B cell (primary cell): ENCODE measurements around the gene PALM2AKAP2. TPM values are rescaled to one million over a fixed set of nuclear protein-coding genes. Genes with fewer than 3 reads are reported as not detected.

Experiments
- ATAC-seq: fragments of 200-7000 bp; cut with Tn5 transposase; one replicate; pipeline ENCODE4 v1.10.0; 2021; ENCODE audit warnings: low read depth, mild to moderate bottlenecking, moderate number of reproducible peaks, moderate library complexity
- CTCF ChIA-PET: fragments of 350-600 bp; sonication (Branson Sonifier 250); formaldehyde crosslinking; loops from one replicate; lab custom pipeline; 2021; ENCODE audit warnings: antibody characterized with exemption, inconsistent platforms; lab: Charles Lee
- POLR2A ChIA-PET: fragments of 350-600 bp; sonication (Branson Sonifier 250); formaldehyde crosslinking; loops from one replicate; lab custom pipeline; 2021; ENCODE audit warnings: antibody characterized with exemption; lab: Charles Lee
- DNase-seq: peaks from one replicate; pipeline ENCODE4 v3.0.0; 2013
- H2AFZ ChIP-seq: 2 replicates; pipeline ENCODE4 v1.6.1; 2012; ENCODE audit warnings: mild to moderate bottlenecking, low read depth, low read length; ENCODE audit not compliant: insufficient read depth, poor library complexity, severe bottlenecking
- H3K27ac ChIP-seq, 2 donors: 1 replicate in 1 of 2; 2 replicates in 1 of 2; pipeline ENCODE4 v1.5.1; 2012 to 2013; ENCODE audit warnings: low read length in 2 of 2, mild to moderate bottlenecking in 2 of 2, moderate library complexity in 1 of 2
- H3K27me3 ChIP-seq, 4 experiments: fragments of 200-600 bp in 1 of 4; sonication (generic) in 1 of 4; replicated peaks in 1 of 4; 1 replicate in 2 of 4; 2 replicates in 2 of 4; pipeline versions ENCODE4 v1.6.1 to v1.7.0; 2013 to 2016; ENCODE audit warnings: low read length in 3 of 4, mild to moderate bottlenecking in 2 of 4, mixed read lengths in 1 of 4, moderate library complexity in 1 of 4; ENCODE audit not compliant: insufficient read depth in 4 of 4, control insufficient read depth in 3 of 4; ENCODE audit errors: control extremely low read depth in 1 of 4
- H3K36me3 ChIP-seq, 2 experiments: replicated peaks in 1 of 2; 1 replicate in 1 of 2; 2 replicates in 1 of 2; pipeline versions ENCODE4 v1.6.1 to v1.7.1; 2013; ENCODE audit warnings: low read length in 1 of 2; ENCODE audit not compliant: insufficient read depth in 2 of 2, control insufficient read depth in 1 of 2; ENCODE audit errors: control extremely low read depth in 1 of 2, extremely low read depth in 1 of 2
- H3K4me1 ChIP-seq, 2 donors: fragments of 200-600 bp in 1 of 2; sonication (generic) in 1 of 2; 1 replicate in 1 of 2; 2 replicates in 1 of 2; pipeline versions ENCODE4 v1.5.1 to v1.6.1; 2013 to 2017; ENCODE audit warnings: low read length in 2 of 2; ENCODE audit not compliant: control insufficient read depth in 2 of 2, insufficient read depth in 2 of 2
- H3K4me2 ChIP-seq: replicated peaks from 2 replicates; pipeline ENCODE3; 2012; ENCODE audit warnings: mild to moderate bottlenecking, low read depth, low read length; ENCODE audit not compliant: poor library complexity, severe bottlenecking
- H3K4me3 ChIP-seq, 5 experiments: fragments of 200-600 bp in 1 of 5; sonication (generic) in 1 of 5; 1 replicate in 3 of 5; 2 replicates in 2 of 5; pipeline versions ENCODE4 v1.5.1 to v1.7.0; 2011 to 2016; ENCODE audit warnings: low read length in 4 of 5, mild to moderate bottlenecking in 4 of 5, low read depth in 2 of 5, control low read depth in 1 of 5, moderate library complexity in 1 of 5; ENCODE audit not compliant: insufficient read depth in 1 of 5; ENCODE audit errors: control extremely low read depth in 1 of 5, extremely low read depth in 1 of 5
- H3K79me2 ChIP-seq: fragments of 200-600 bp; sonication (generic); one replicate; pipeline ENCODE4 v1.6.0; 2016; ENCODE audit warnings: low read length; ENCODE audit not compliant: control insufficient read depth, insufficient read depth
- H3K9ac ChIP-seq: fragments of 200-600 bp; sonication (generic); 2 replicates; pipeline ENCODE4 v1.6.1; 2017; ENCODE audit warnings: mild to moderate bottlenecking, low read length, moderate library complexity
- H3K9me3 ChIP-seq, 3 donors: one replicate each; pipeline versions ENCODE4 v1.6.1 to v1.7.1; 2013; ENCODE audit warnings: low read length in 2 of 3; ENCODE audit not compliant: control insufficient read depth in 2 of 3, insufficient read depth in 1 of 3; ENCODE audit errors: control extremely low read depth in 1 of 3
- H4K20me1 ChIP-seq: 2 replicates; pipeline ENCODE4 v1.6.0; 2012; ENCODE audit warnings: mild to moderate bottlenecking, low read length; ENCODE audit not compliant: insufficient read depth, control insufficient read depth, poor library complexity, severe bottlenecking
- H3K27ac Mint-ChIP-seq: one replicate; pipeline ENCODE4 v1.8.0; 2021; ENCODE audit warnings: mixed read lengths
- H3K27me3 Mint-ChIP-seq: one replicate; pipeline ENCODE4 v1.8.0; 2021; ENCODE audit warnings: mixed read lengths
- H3K4me1 Mint-ChIP-seq: one replicate; pipeline ENCODE4 v1.8.0; 2021; ENCODE audit warnings: mixed read lengths
- H3K4me3 Mint-ChIP-seq: one replicate; pipeline ENCODE4 v1.8.0; 2021; ENCODE audit warnings: mixed read lengths
- H3K9me3 Mint-ChIP-seq: one replicate; pipeline ENCODE4 v1.8.0; 2022; ENCODE audit warnings: mixed read lengths; ENCODE audit not compliant: insufficient read depth
- CTCF ChIP-seq: fragments of 200-600 bp; IDR thresholded peaks from one replicate; pipeline ENCODE4 v1.8.0; 2022; ENCODE audit warnings: antibody characterized with exemption, mild to moderate bottlenecking
- EZH2 ChIP-seq: IDR thresholded peaks from 2 replicates; pipeline ENCODE4 v1.6.1; 2012; ENCODE audit warnings: borderline replicate concordance, low read depth, mild to moderate bottlenecking, moderate library complexity, low read length; ENCODE audit not compliant: insufficient read depth, poor library complexity, severe bottlenecking
- WGBS: methylation state at CpG from one replicate; pipeline ENCODE4 v1.1.5; 2013; ENCODE audit warnings: missing lambda C conversion rate; ENCODE audit not compliant: insufficient coverage; 5-methylcytosine and 5-hydroxymethylcytosine counted together
- intact Hi-C: fragments of 100-400 bp; cut with micrococcal nuclease; formaldehyde crosslinking; loops from one replicate; pipeline ENCODE4 v1.10.0; 2022
- polyA plus RNA-seq: library from polyadenylated mRNA; depleted of rRNA; stranded (reverse); fragments of >200 nt; gene quantifications from 2 replicates; pipeline ENCODE4 v1.2.3, GENCODE V29; 2012
- total RNA-seq, 2 donors: library from RNA; stranded (reverse); fragments of 120-200 nt in 1 of 2; gene quantifications; 1 replicate in 1 of 2; 2 replicates in 1 of 2; pipeline versions ENCODE4 v1.2.3 to v1.2.4, GENCODE V29; 2013 to 2022

The PALM2AKAP2 gene
- total and polyA plus RNA-seq, 2 donors (not counting 1 experiment from before 2014, with no cell fraction given) = not detected

- H3K9ac ChIP-seq = no peak overlapping the region
- CTCF ChIA-PET = no interaction called here
Observed at GRCh38 chr9:109795613-109796012, 15.6 kb downstream of the PALM2AKAP2 start.

GRCh38 chr9:109796078-109796477, 16.1 kb downstream of the PALM2AKAP2 start:
- Histone ChIP-seq H3K4me3 (no peak overlapping the region), H3K79me2 (no peaks in the 10 kb centered on the region), H2AFZ (no peak overlapping the region), H4K20me1 (no peaks in the 10 kb centered on the region), H3K4me2 (no peak overlapping the region), H3K36me3 (no peaks in the 10 kb centered on the region), H3K27me3 (peaks cover 0 to 18% (median 0%) of the 10 kb centered on the region in 4 experiments), H3K4me1 (no peaks in the 10 kb centered on the region), H3K9me3 (peaks cover 0 to 2% (median 0%) of the 10 kb centered on the region in 3 donors), H3K27ac (no peak overlapping the region), H3K9ac (no peak overlapping the region)
- H3K27me3 Mint-ChIP-seq = peaks cover 16% of the 10 kb centered on the region
- H3K4me3 Mint-ChIP-seq = no peak overlapping the region
- no peaks in the 10 kb centered on the region for H3K9me3 Mint-ChIP-seq
- ChIA-PET CTCF (no interaction called here), POLR2A (no interaction called here)
- no peaks in the 10 kb centered on the region for H3K4me1 Mint-ChIP-seq
- ATAC-seq = no peak
- no peak overlapping the region for H3K27ac Mint-ChIP-seq
- intact Hi-C loops = no loop called here
- DNase-seq = no peak
- WGBS = no CpG with 5 or more reads among the region's 1 CpG
- TF ChIP-seq EZH2 = no peak
- TF ChIP-seq CTCF = no peak

More at GRCh38 chr9:109795613-109796012, 15.6 kb downstream of the PALM2AKAP2 start:
- Histone ChIP-seq H3K79me2 (no peaks in the 10 kb centered on the region), H3K4me1 (no peaks in the 10 kb centered on the region), H3K4me2 (no peak overlapping the region), H4K20me1 (no peaks in the 10 kb centered on the region), H3K9me3 (peaks cover 0 to 2% (median 0%) of the 10 kb centered on the region in 3 donors), H3K4me3 (no peak overlapping the region), H3K27ac (no peak overlapping the region), H3K36me3 (no peaks in the 10 kb centered on the region), H2AFZ (no peak overlapping the region), H3K27me3 (peaks cover 0 to 15% (median 0%) of the 10 kb centered on the region in 4 experiments)
- 67% methylated on average over 1 of the region's 3 CpGs for WGBS
- no peak for TF ChIP-seq CTCF
- no peak for TF ChIP-seq EZH2
- Mint-ChIP-seq H3K4me1 (no peaks in the 10 kb centered on the region), H3K27ac (no peak overlapping the region), H3K9me3 (no peaks in the 10 kb centered on the region), H3K27me3 (peaks cover 15% of the 10 kb centered on the region), H3K4me3 (no peak overlapping the region)
- intact Hi-C loops = no loop called here
- DNase-seq = no peak
- POLR2A ChIA-PET = no interaction called here
- no peak for ATAC-seq
